ENCODE measurements around the gene AGAP1.

Gene AGAP1

GRCh38 chr2:235870515-235870914 is 376.7 kb downstream of the AGAP1 start:
- DNase-seq (ENCODE audit: low spot score): no peak

GRCh38 chr2:235876099-235876679 is 382.3 kb downstream of the AGAP1 start:
- no peak for DNase-seq (ENCODE audit: low spot score)

GRCh38 chr2:235877275-235877802 is 383.5 kb downstream of the AGAP1 start:
- no peak for DNase-seq (ENCODE audit: low spot score)

- no peak for DNase-seq (ENCODE audit: low spot score)
Observed at GRCh38 chr2:235879116-235879515, 385.3 kb downstream of the AGAP1 start.

GRCh38 chr2:235883675-235884074 is 389.8 kb downstream of the AGAP1 start:
- DNase-seq (ENCODE audit: low spot score): no peak

GRCh38 chr2:235889302-235889630 is 395.4 kb downstream of the AGAP1 start:
- no peak for DNase-seq (ENCODE audit: low spot score)

GRCh38 chr2:235893129-235893698 is 399.4 kb downstream of the AGAP1 start:
- DNase-seq (ENCODE audit: low spot score): no peak

- no peak for DNase-seq (ENCODE audit: low spot score)
Observed at GRCh38 chr2:235894839-235895238, 401.0 kb downstream of the AGAP1 start.

GRCh38 chr2:235896061-235896460 is 402.2 kb downstream of the AGAP1 start:
- DNase-seq (ENCODE audit: low spot score): no peak

- no peak for DNase-seq (ENCODE audit: low spot score)
Observed at GRCh38 chr2:235897992-235898391, 404.1 kb downstream of the AGAP1 start.

- no peak for DNase-seq (ENCODE audit: low spot score)
Observed at GRCh38 chr2:235898766-235899165, 404.9 kb downstream of the AGAP1 start.

- DNase-seq (ENCODE audit: low spot score): no peak
Observed at GRCh38 chr2:235900631-235901030, 406.8 kb downstream of the AGAP1 start.

- DNase-seq (ENCODE audit: low spot score): no peak
Observed at GRCh38 chr2:235901243-235901642, 407.4 kb downstream of the AGAP1 start.

GRCh38 chr2:235903782-235904584 is 410.1 kb downstream of the AGAP1 start:
- DNase-seq (ENCODE audit: low spot score): no peak

GRCh38 chr2:235904585-235904931 is 410.7 kb downstream of the AGAP1 start:
- no peak for DNase-seq (ENCODE audit: low spot score)

GRCh38 chr2:235908826-235909225 is 415.0 kb downstream of the AGAP1 start:
- DNase-seq (ENCODE audit: low spot score): no peak

- DNase-seq (ENCODE audit: low spot score): no peak
Observed at GRCh38 chr2:235909358-235909757, 415.5 kb downstream of the AGAP1 start.

- peak; percentile 59 for DNase-seq (ENCODE audit: low spot score)
Observed at GRCh38 chr2:235910067-235910466, 416.2 kb downstream of the AGAP1 start.

GRCh38 chr2:235911125-235911524 is 417.3 kb downstream of the AGAP1 start:
- DNase-seq (ENCODE audit: low spot score): no peak

- DNase-seq (ENCODE audit: low spot score): no peak
Observed at GRCh38 chr2:235911633-235912233, 417.9 kb downstream of the AGAP1 start.

- no peak for DNase-seq (ENCODE audit: low spot score)
Observed at GRCh38 chr2:235914756-235915155, 420.9 kb downstream of the AGAP1 start.

- DNase-seq (ENCODE audit: low spot score): no peak
Observed at GRCh38 chr2:235917506-235917905, 423.7 kb downstream of the AGAP1 start.

- DNase-seq (ENCODE audit: low spot score): no peak
Observed at GRCh38 chr2:235918876-235919275, 425.0 kb downstream of the AGAP1 start.
